HG03571 (cell line): ENCODE data around the gene LSS.
"Not testable (repeated sequence)": the region's sequence is repeated elsewhere in the genome, so short reads cannot be mapped to it uniquely, and the experiment has no call there.

Source experiments
- ATAC-seq: cut with Tn5 transposase; IDR thresholded peaks from one replicate; pipeline ENCODE4 v1.9.1; 2021; ENCODE audit not compliant: unreplicated experiment

Gene LSS

DNA sequence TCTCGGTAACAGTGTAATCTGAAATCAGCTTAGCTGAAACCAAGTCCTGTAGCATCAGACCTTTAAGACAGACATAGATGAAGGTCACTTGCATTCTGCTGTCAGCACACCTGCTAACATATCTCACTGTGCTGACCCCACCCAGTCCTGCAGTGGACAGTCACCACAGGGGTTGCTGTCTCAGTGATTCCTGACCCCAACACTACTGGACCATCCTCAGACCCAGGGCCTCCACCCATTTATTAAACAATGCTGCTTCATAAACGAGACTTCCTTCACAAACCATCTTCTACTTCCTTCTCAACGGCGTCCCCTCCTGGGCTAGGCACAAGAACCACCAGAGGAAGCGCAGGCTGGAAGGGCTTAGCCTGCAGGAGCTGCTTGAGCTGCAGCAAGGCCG lies 17.8 kb upstream of the LSS start:
- no peak for ATAC-seq

DNA sequence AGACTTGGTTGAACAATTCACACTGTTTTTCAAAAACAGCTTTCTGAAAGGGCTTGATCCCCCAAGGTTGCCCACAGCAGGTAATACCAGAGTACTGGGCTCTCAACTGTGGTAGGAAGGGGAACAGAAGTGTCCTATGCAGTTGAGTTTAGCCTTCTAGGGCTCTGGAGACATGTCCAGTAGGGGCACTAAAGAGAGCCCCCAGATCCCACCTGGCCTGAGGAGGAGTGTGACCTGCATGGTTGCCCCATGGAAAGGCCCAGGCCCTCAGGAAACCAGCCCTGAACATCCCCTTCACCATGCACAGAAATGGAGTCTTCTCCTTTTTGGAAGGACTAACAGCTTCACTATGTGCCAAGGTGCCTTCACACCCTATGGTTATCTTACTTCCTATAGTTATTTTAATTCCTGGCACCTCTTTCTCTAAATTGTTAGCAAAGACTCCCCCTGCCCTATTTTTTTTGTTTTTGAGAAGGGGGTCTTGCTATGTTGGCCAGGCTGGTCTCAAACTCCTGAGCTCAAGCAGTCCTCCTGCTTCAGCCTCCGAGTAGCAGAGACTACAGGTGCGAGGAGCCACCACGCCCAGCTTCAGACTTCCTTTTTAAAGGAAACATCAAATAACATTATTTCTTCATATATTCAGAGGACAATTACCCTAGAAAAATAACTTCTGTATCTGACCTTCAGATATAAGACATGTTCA lies 16.8 kb upstream of the LSS start:
- ATAC-seq, result no peak

DNA sequence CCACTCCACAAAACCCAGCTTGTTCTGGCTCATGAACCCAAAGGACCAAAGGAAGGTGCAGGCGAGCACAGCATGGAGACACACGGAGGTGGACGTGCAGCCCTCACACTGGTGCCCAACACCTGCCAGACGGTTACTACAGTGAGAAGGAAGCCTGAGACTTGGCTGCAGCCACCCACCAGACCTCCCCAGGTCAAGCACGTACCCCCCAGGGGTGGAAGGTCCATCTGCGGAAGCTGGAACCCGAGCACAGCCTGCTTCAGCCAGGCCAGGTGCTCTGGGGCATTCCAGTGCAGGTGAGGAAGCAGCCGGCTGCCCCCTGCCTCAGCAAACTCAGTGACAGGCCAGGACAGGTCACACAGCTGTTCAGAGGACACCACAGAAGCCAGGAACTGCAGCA lies 16.0 kb upstream of the LSS start:
- ATAC-seq, result no peak

DNA sequence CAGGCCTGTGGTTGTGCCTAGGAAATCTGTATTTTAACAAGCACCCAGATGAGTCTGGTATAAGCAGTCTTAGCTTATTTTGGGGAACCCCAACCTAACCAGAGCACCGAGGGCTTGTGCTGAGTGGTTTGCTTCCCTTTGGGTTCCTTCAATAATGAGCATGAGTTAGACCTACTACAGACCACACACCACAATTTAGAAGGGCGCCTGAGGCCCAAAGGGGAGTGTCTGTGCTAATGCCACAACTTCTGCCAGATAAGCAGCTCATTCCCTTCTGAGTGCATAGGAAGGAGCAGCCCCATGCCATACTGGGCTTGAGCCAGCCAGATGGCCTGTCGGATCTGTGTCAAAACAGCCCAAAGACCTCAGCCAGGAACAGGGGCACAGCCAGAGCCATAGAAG lies 15.4 kb upstream of the LSS start:
- no peak for ATAC-seq

DNA sequence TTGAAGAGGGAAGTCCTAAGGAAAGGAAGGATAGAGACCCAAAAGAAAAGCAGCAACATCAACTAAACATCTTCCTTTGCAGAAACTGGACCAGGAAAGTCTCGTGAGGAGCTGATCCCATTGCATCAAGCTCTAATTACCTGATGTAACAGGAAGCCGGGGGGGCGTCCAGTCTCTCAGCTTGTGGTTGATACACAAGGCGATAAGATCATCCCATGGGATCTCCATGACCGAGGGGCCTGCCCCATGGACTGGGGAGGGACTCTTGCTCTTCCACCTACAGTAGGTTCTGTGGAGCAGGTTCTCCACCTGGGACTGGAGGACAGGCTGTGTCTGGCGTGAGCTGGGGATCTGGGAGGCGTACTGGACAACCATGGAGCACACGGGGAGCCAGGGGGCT lies 14.8 kb upstream of the LSS start:
- ATAC-seq, result no peak

DNA sequence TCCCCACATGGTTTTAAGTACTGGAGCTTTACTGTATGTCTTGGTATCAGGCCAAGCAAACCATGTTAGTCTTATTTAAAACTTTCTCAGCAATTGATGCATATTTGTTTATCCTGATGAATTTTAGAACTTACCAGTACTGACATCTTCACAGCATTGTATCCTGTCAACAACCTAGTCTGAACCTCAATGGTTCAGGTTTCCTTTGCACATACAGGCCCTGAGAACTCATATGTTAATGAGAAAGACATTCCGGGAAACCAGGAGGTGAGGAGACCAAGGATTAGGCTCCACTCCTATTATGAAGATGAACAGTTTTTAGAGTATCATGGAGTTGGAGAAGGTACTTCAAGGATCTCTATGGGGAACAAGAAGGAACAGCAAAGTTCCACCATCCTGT lies 13.0 kb upstream of the LSS start:
- not testable (repeated sequence) for ATAC-seq

DNA sequence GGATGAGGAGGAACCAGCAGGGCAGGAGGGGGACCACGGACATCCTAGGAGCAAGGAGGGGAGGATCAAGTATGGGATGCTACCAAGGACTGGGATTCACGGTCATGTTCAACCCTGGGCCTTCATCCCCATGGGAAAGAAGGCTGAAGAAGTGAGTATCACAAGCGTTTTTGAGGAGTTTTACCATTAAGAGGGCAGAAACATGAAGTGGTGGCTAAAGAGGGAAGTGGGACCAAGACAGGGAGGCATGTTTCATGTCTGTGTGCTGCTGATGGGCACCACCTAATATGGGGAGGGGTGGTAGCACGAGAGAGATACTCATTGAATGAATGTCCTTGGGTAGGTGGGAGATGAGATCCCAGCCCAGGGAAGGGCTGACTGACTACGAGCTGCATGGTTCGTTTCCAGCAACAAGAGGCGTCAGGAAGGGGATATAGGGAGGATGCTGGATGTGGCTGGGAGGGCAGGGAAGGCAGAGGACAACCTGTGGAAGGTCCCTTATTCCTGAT lies 11.3 kb upstream of the LSS start:
- no peak for ATAC-seq

DNA sequence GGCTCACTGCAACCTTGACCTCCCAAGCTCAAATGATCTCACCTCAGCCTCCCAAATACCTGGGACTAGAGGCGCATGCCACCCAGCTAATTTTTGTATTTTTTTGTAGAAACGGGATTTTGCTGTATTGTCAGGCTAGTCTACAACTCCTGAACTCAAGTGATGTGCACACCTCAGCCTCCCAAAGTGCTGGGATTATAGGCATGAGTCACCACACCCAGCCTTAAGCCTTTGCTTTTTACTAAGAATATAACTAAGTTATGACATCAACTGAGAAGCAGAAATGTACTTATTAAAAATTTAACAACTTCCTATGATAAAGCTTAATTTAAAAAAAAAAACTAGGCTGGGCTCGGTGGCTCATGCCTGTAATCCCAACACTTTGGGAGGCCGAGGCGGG lies 8.9 kb upstream of the LSS start:
- no peak for ATAC-seq

DNA sequence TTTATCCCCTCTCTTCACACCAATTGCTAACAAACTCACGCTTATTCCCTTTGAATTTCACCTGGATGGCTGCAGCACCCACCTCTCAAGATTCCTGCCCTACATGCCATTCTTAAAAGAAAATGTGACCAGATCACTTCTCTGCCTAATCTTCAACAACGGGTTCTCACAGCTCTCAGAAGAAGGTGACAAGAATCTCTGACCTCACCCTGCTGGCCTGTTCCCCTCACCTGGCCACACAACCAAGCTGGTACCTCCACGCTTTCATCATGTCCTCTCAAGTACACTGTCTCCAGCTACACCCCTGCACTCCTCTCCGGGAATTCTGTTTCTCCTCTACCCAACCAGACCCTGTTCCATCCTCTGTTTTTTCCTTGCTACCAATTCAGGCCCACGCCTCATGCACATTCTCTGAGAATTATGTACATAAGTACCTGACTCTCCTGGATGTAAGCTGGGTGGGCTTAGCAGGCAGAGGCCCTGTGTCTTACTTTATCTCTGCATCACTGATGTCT lies 5.9 kb upstream of the LSS start:
- no peak for ATAC-seq

DNA sequence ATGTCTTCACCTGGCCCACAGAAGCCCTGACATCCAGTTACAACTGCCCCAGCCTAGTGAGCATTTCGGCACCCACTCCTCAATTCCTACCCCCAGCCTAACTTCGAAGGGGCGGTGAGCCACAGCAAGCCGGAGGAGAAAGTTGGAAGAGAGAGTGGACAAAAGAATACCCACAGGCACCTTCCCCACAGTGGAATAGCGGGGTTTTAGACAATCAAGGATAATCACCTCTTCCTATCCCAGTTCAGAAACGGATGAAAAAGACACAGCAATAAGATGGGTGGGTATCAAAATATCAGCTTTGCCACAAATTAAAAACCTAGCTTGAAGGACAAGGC lies 1.3 kb upstream of the LSS start:
- no peak for ATAC-seq

DNA sequence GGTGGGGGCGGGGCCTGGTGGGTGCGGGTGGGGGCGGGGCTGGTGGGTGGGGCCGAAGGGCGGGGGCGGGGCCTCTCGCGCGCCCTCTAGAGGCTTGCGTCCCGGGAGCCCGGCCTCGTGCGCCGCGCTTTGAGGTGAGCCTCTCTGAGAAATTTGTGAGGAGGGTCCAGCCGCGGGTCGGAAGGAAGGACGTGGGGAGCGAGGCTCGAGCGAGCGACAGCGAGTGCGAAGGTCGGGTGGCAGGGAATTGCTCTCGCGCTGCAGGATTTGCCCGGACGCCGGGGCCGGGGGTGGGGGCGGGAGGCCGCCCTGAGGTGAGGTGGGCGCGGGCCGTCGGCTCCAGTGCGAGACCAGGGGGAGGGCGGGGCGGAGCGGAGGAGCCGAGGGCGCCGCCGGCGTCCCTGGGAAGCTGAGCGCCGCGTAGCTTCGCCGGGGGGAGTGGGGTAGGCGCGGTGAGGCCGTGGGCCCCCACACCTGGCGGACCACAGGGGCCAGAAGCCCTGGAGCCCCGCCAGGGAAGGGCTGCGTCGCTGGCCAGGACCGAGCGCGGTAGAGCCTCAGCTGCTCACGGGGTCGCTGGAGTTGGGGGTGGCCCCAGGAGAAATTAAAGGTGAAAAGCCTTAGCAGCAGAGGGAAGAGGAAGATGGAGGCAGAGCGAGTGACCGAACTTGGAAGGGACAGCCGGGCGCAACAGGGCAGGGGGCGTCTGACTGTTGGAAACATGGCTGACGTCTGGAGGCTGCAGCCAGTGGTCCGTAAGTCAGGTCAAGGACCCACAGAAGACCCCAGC lies 754 bp upstream of the LSS start:
- ATAC-seq, result no peak

DNA sequence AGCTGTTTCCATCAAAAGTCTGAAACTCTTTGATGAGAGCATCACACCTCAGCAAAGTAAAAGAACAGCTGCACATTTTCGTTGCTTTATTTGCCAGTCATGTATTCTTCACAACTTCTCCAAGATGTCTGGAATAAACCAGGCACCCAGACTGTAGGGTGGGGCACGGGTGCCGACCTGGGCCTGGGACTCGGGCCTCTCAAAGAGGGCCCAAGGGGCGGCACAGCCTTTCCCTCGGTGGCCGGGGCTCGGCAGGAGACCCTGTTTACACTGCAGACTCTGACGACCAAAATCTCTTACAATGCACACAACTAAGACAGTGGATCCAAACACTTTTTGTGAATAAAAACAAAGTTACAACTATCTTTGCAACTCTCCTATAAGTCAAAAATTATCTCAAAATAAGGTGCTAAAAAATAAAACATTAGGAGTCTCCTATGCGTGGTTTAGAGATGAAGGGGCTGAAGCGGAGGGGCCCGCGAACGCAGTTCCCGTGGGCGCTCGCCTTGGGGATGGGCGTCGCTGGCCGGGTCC lies 696 bp downstream of the LSS start:
- no peak for ATAC-seq

DNA sequence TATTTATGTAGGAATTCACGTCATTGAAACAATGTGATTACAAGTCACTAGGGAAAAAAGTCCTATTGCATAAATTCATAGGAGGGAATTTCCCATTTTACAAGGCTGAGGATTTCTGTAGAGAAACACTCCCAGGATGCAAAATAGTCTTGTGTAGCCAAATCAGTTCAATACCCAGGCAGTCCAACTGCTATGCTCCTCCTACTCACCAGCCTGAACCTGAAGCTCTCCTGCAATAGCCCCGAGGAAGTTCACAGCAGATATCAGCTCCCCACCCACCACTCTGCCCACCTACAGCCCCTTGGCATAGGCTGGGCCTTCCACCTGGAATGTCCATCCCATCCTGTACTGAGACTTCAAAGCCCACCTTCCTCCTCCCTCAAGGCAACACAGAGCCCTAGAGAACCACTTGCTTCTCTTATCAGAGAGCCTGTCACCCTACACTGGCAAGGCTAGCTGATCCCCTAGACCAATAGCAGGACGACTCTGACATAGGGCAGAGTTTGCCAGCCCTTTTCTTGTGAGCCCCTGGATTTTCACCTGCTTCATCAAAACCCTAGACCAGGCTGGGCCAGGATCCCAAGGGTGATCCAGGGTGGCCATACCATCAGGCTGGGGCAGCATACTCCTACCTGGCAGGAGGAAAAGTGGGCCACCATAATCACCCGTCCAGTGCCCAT lies 1.5 kb downstream of the LSS start:
- no peak for ATAC-seq

DNA sequence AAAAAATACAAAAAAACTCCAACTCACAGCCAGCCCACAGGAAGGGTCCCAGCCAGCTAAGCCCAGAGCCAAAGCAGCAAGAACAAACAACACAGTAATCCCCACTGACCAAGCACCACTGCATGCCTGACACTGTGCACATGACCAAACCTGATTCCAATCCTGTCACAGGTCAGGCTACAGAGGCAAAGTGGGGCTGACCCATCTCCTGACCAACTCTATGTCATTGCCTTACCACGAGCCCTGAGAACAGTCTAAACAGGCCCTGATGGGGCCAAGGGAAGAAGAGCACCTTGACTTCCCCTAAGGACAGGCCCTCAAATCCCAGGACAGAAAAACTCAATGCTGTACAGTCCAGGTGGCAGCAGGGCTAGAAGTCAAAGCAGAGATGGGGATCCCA lies 2.4 kb downstream of the LSS start:
- no peak for ATAC-seq

DNA sequence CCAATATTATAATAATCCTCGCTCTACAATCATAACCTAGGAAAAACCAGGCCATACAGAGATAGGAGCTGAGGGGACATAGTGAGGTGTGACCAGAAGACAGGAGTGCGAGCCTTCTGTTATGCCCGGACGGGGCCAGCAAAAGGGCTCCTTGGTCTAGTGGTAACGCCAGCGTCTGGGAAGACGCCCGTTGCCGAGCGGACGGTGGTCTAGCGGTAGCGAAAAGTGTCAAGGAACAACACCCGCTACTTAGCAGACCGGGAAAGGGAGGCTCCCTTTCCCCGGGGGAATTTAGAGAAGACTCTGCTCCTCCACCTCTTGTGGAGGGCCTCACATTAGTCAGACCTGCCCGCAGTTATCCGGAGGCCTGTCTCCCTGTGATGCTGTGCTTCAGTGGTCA lies 4.9 kb downstream of the LSS start:
- not testable (repeated sequence) for ATAC-seq

DNA sequence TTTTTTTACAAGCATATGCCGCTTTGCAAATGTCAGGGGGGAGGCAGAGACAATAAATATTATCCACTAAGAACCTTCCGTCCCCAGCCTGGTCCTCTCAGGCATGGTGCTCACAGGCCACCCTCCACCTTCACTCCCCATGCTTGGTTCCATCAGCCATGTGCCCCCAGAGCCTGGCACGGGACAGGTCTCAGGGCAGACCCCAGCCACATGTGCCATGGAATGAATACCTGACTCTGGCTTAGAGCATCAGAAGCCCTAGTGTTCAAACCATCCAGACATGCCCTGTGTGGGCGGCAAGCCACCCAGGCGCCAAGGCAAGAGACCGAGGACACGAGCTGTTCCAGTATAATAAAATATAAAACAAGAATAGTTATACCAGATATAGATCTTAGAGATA lies 5.4 kb downstream of the LSS start:
- no peak for ATAC-seq

DNA sequence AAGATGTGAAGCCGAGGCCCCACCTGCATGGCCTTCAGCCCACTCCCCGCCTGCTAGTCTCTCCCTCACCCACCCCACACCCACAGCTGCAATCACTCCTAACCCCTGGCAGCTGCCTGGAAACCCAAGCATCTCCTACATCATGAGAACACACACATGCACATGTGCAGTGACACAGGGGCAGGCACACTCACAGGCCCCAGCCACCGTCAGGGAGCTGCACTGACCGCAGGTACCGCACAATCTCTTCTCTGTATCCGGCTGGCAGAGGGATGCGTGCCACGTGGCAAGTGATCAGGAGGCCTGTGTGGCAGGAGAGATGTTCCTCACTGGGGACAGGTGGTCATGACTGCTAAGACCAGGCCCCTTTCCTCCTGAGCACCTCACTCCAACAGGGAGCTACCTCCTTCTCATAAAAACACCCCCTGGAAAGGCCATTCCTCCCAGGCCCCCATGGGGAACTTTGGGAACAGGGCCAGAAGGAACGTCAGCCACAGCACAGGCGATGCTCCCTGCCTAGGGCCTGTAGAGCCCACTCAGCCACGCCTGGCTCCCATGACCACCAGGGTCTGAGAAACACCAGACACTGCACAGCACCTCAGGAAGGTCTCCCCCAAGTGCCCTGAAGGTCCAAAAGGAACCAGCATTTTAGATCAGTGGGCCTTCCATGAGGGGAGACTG lies 6.0 kb downstream of the LSS start:
- no peak for ATAC-seq

DNA sequence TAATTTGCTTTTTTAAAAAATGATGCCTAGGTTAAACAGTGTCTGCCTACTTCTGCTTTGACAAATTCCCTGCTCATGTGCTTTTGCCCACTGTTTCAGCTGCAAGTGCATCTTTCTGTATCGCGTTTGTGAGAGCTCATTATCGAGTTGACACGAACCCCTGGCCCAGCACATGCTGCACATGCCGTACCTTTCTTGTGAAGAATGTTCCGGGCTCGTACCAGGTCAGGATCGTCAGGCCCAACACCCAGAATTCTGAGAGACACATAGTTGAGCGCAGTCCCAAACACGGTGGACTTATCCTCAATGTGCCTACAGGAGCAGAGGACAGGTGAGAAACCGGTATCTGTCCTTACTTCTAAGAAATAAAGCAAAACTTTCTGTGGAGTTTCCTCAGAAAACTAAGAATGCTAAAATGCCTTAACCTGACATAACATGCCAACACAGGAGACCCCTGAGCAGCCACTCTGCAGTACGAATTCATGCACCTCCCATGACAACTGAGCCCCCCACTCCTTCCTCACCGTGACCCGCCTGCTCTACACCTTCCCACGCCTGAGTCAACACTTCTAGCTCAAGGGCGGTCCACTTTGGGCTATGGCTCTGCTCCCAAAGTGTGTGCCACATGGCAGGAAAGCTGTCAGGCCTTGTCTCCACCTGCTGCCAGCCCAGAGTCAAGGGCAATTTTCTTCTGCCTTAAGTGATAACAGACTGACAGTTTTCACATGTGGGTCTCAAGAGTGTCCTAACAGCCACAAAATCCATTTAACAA lies 6.7 kb downstream of the LSS start:
- ATAC-seq, result no peak

DNA sequence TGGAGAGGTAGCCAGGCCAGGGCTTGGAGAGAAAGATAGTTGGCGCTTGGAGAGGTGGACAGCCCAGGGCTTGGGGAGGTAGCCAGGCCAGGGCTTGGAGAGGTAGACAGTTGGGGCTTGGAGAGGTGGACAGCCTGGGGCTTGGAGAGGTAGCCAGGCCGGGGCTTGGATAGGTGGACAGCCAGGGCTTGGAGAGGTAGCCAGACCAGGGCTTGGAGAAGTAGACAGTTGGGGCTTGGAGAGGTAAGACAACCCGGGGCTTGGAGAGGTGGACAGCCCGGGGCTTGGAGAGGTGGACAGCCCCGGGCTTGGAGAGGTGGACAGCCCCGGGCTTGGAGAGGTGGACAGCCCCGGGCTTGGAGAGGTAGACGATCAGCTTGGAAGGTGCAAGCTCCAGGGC lies 7.7 kb downstream of the LSS start:
- ATAC-seq, result no peak

DNA sequence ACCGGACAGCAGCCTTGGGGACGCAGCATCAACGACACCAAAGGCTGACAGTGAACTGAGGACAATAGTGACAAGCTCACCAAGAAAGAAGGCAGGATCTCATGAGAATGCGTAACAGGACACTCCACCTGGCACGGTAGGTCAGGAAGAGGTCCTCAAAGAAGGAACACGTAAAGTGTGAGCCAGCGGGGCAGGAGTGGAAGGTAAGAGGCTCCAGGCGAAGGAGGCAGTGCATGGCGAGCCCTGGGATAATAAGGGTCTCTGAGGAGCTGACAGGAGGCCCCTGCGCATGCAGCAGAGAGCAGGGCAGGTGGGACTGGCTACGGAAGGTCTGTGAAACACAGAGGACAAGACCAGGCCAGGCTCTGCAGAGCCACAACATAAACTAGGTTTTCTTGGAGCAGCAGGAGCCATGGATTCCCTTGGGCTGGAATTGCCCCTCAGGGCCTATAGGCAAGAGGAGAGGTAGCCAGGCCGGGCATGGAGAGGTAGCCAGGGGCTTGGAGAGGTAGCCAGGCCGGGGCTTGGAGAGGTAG lies 8.2 kb downstream of the LSS start:
- no peak for ATAC-seq
